Measurements from ENCODE around the gene FOLR1.
A peak's percentile ranks its signal among the peaks of the same experiment; 100 is the strongest.
"Not testable (repeated sequence)": the region's sequence is repeated elsewhere in the genome, so short reads cannot be mapped to it uniquely, and the experiment has no call there.

Gene FOLR1

GRCh38 chr11:72179049-72179803 lies 12.7 kb upstream of the FOLR1 start:
- Histone ChIP-seq H3K9ac (ENCODE audit: low read depth, low read length) (no peak overlapping the region), H3K4me1 (ENCODE audit: insufficient read depth, low read length) (no peaks in the 10 kb centered on the region), H4K20me1 (ENCODE audit: insufficient read depth, low read length) (no peaks in the 10 kb centered on the region)

DNA sequence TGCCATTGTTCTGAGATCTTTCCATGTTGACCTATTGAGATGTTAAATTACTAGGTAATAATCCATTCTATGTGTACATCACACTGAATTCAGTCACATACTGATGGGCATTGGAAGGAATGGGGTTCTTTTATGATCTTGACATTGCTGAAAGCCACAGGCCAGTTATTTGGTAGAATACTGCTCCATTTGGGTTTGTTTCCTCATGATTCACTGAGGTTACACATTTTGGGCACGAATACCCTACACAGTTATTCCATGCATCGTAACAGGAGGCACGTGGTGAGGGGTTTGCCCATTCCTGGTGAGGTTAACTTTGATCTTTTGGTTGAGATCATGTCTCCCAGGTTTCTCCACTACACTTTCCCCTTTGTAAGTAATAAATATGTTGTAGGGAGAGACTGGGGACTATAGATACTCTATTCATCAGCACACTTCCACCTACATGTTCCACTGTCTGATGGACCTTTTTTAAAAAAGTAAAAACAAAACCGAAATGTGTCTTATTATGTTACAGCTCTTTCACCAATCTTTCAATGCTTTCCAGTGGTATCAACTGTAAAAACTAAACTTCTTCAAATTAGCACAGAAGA lies 12.0 kb upstream of the FOLR1 start:
- no peak for TF ChIP-seq CTCF (IDR thresholded peaks at IDR 0.05; ENCODE audit: borderline replicate concordance, extremely low read depth, low read length, poor library complexity, severe bottlenecking)
- TF ChIP-seq EZH2 (IDR thresholded peaks at IDR 0.05; ENCODE audit: borderline replicate concordance, low read depth, low read length, severe bottlenecking): no peak
- Histone ChIP-seq H3K4me3 (ENCODE audit: low read depth in 1 of 2, low read length in 2 of 2) (no peak overlapping the region), H2AFZ (ENCODE audit: low read depth, low read length) (no peak overlapping the region), H3K9me3 (ENCODE audit: insufficient read depth, low read length, severe bottlenecking) (no peaks in the 10 kb centered on the region), H3K4me1 (ENCODE audit: insufficient read depth, low read length) (no peaks in the 10 kb centered on the region), H3K4me2 (ENCODE audit: insufficient read depth, low read length) (no peak overlapping the region), H3K36me3 (ENCODE audit: insufficient read depth, low read length) (no peaks in the 10 kb centered on the region), H3K79me2 (ENCODE audit: insufficient read depth, low read length) (no peaks in the 10 kb centered on the region), H3K27ac (ENCODE audit: low read length) (no peak overlapping the region), H4K20me1 (ENCODE audit: insufficient read depth, low read length) (no peaks in the 10 kb centered on the region), H3K9ac (ENCODE audit: low read depth, low read length) (no peak overlapping the region), H3K27me3 (ENCODE audit: insufficient read depth, low read length, poor library complexity) (peaks cover 4% of the 10 kb centered on the region)
- ATAC-seq (ENCODE audit: insufficient read depth, low read depth): no peak
- DNase-seq: no peak

More at GRCh38 chr11:72179049-72179803, 12.7 kb upstream of the FOLR1 start:
- Histone ChIP-seq H3K79me2 (ENCODE audit: insufficient read depth, low read length) (no peaks in the 10 kb centered on the region), H3K4me2 (ENCODE audit: insufficient read depth, low read length) (no peak overlapping the region), H3K9me3 (ENCODE audit: insufficient read depth, low read length, severe bottlenecking) (no peaks in the 10 kb centered on the region), H3K36me3 (ENCODE audit: insufficient read depth, low read length) (no peaks in the 10 kb centered on the region), H3K27ac (ENCODE audit: low read length) (no peak overlapping the region), H2AFZ (ENCODE audit: low read depth, low read length) (no peak overlapping the region), H3K4me3 (ENCODE audit: low read depth in 1 of 2, low read length in 2 of 2) (no peak overlapping the region), H3K27me3 (ENCODE audit: insufficient read depth, low read length, poor library complexity) (peaks cover 4% of the 10 kb centered on the region)
- TF ChIP-seq EZH2 (IDR thresholded peaks at IDR 0.05; ENCODE audit: borderline replicate concordance, low read depth, low read length, severe bottlenecking): no peak
- TF ChIP-seq CTCF (IDR thresholded peaks at IDR 0.05; ENCODE audit: borderline replicate concordance, extremely low read depth, low read length, poor library complexity, severe bottlenecking): no peak
- no peak for ATAC-seq (ENCODE audit: insufficient read depth, low read depth)
- no peak for DNase-seq

- H3K4me1 ChIP-seq (ENCODE audit: insufficient read depth, low read length); H3K4me2 ChIP-seq (ENCODE audit: insufficient read depth, low read length); H3K27ac ChIP-seq (ENCODE audit: low read length); H4K20me1 ChIP-seq (ENCODE audit: insufficient read depth, low read length); H3K9ac ChIP-seq (ENCODE audit: low read depth, low read length); H3K9me3 ChIP-seq (ENCODE audit: insufficient read depth, low read length, severe bottlenecking); H3K27me3 ChIP-seq (ENCODE audit: insufficient read depth, low read length, poor library complexity); H3K36me3 ChIP-seq (ENCODE audit: insufficient read depth, low read length); DNase-seq; H3K4me3 ChIP-seq (ENCODE audit: low read depth in 1 of 2, low read length in 2 of 2); H2AFZ ChIP-seq (ENCODE audit: low read depth, low read length); H3K79me2 ChIP-seq (ENCODE audit: insufficient read depth, low read length): not testable (repeated sequence)
- peak; percentile 36; the same call in 2 of the 3 replicates for ATAC-seq (ENCODE audit: insufficient read depth, low read depth)
These were observed 10.9 kb upstream of the FOLR1 start for GRCh38 chr11:72180892-72181552.

- not testable (repeated sequence) for H4K20me1 ChIP-seq (ENCODE audit: insufficient read depth, low read length); H3K79me2 ChIP-seq (ENCODE audit: insufficient read depth, low read length); H3K9me3 ChIP-seq (ENCODE audit: insufficient read depth, low read length, severe bottlenecking); H3K4me1 ChIP-seq (ENCODE audit: insufficient read depth, low read length); H3K36me3 ChIP-seq (ENCODE audit: insufficient read depth, low read length); H3K9ac ChIP-seq (ENCODE audit: low read depth, low read length); H3K4me3 ChIP-seq (ENCODE audit: low read depth in 1 of 2, low read length in 2 of 2); H3K27ac ChIP-seq (ENCODE audit: low read length); H2AFZ ChIP-seq (ENCODE audit: low read depth, low read length); H3K4me2 ChIP-seq (ENCODE audit: insufficient read depth, low read length); H3K27me3 ChIP-seq (ENCODE audit: insufficient read depth, low read length, poor library complexity)
- DNase-seq (peak; percentile 5), ATAC-seq (ENCODE audit: insufficient read depth, low read depth) (peak; percentile 10; the same call in 1 of the 3 replicates)
- peak; percentile 25 for TF ChIP-seq CTCF (IDR thresholded peaks at IDR 0.05; ENCODE audit: borderline replicate concordance, extremely low read depth, low read length, poor library complexity, severe bottlenecking)
These were observed 10.4 kb upstream of the FOLR1 start for GRCh38 chr11:72181553-72181958.

Measured in DND-41 (cell line).